ENCODE data around the gene CDC42BPG.

CDC42BPG gene

GRCh38 chr11:64878223-64878493 lies 33.7 kb upstream of the CDC42BPG start:
- DNase-seq, result no peak

GRCh38 chr11:64877390-64878222 lies 33.2 kb upstream of the CDC42BPG start:
- peak; percentile 55 to 63 for DNase-seq

- no peak for DNase-seq
These were observed 32.4 kb upstream of the CDC42BPG start for GRCh38 chr11:64876835-64877341.

- peak; percentile 65 to 72 for DNase-seq
These were observed 31.8 kb upstream of the CDC42BPG start for GRCh38 chr11:64876229-64876750.

GRCh38 chr11:64875369-64876228 lies 31.1 kb upstream of the CDC42BPG start:
- no peak for DNase-seq

- DNase-seq, result no peak
These were observed 30.1 kb upstream of the CDC42BPG start for GRCh38 chr11:64874308-64875240.

- DNase-seq, result no peak
These were observed 28.5 kb upstream of the CDC42BPG start for GRCh38 chr11:64872790-64873488.

- DNase-seq, result no peak
These were observed 27.0 kb upstream of the CDC42BPG start for GRCh38 chr11:64871492-64871891.

GRCh38 chr11:64870893-64871466 lies 26.5 kb upstream of the CDC42BPG start:
- DNase-seq, result no peak

GRCh38 chr11:64870176-64870892 lies 25.9 kb upstream of the CDC42BPG start:
- no peak for DNase-seq

GRCh38 chr11:64869571-64870175 lies 25.2 kb upstream of the CDC42BPG start:
- no peak for DNase-seq

GRCh38 chr11:64868904-64869570 lies 24.6 kb upstream of the CDC42BPG start:
- peak in 1 of 2 experiments; percentile 64 for DNase-seq

GRCh38 chr11:64867748-64868462 lies 23.5 kb upstream of the CDC42BPG start:
- peak in 1 of 2 experiments; percentile 59 for DNase-seq

GRCh38 chr11:64866173-64866491 lies 21.7 kb upstream of the CDC42BPG start:
- no peak for DNase-seq

- DNase-seq, result peak; percentile 62 to 69
These were observed 21.1 kb upstream of the CDC42BPG start for GRCh38 chr11:64865286-64866172.

- peak; percentile 76 to 86 for DNase-seq
These were observed 20.2 kb upstream of the CDC42BPG start for GRCh38 chr11:64864473-64865285.

GRCh38 chr11:64864135-64864472 lies 19.7 kb upstream of the CDC42BPG start:
- DNase-seq, result no peak

All from activated CD4-positive, alpha-beta T cell treated with anti-CD3 and anti-CD28 coated beads, Interleukin-2, amount 50 U/mL, for 48 hours (primary cell).